OCI-LY7 (cell line): ENCODE data around the gene ACP4. TPM values are rescaled to one million over a fixed set of nuclear protein-coding genes. Genes with fewer than 3 reads are reported as not detected.

Experiments used
- BruUV-seq: library from RNA; stranded (reverse); fragments of 400-500 nt; replicated peaks from 2 replicates; lab custom pipeline; 2021; lab: Mats Ljungman, UMichigan
- CTCF ChIA-PET: fragments of 300-600 bp; sonication (Branson Sonifier 250); formaldehyde crosslinking; loops from one replicate; lab custom pipeline; 2022; ENCODE audit warnings: antibody characterized with exemption; ENCODE audit not compliant: unreplicated experiment; lab: Charles Lee
- POLR2A ChIA-PET: fragments of 300-600 bp; sonication (Branson Sonifier 250); formaldehyde crosslinking; loops from one replicate; lab custom pipeline; 2022; ENCODE audit warnings: antibody characterized with exemption; lab: Charles Lee
- DNase-seq: peaks from one replicate; pipeline ENCODE4 v3.0.0-alpha.2; 2015; ENCODE audit warnings: low spot score
- H2AFZ ChIP-seq: fragments of 200-600 bp; sonication (generic), shearing (Covaris generic); 2 replicates; pipeline ENCODE4 v1.6.1; 2014; ENCODE audit warnings: mild to moderate bottlenecking, antibody characterized with exemption, low read length, moderate library complexity
- H3K27ac ChIP-seq: fragments of 200-600 bp; sonication (generic); 2 replicates; pipeline ENCODE4 v1.5.1; 2014; ENCODE audit warnings: mixed run types, low read depth, mild to moderate bottlenecking, moderate library complexity, low read length, inconsistent platforms; ENCODE audit not compliant: poor library complexity, severe bottlenecking
- H3K36me3 ChIP-seq: fragments of 200-600 bp; sonication (generic); 2 replicates; pipeline ENCODE4 v1.6.1; 2014; ENCODE audit warnings: mild to moderate bottlenecking, antibody characterized with exemption, low read length, moderate library complexity, mixed read lengths; ENCODE audit not compliant: insufficient read depth
- H3K4me1 ChIP-seq: fragments of 200-600 bp; sonication (generic); 2 replicates; pipeline ENCODE4 v1.5.1; 2014; ENCODE audit warnings: mild to moderate bottlenecking, low read length; ENCODE audit not compliant: insufficient read depth, poor library complexity, severe bottlenecking
- H3K4me2 ChIP-seq: fragments of 200-600 bp; sonication (generic); 2 replicates; pipeline ENCODE4 v1.6.1; 2014; ENCODE audit warnings: mild to moderate bottlenecking, low read length
- H3K4me3 ChIP-seq: fragments of 200-600 bp; sonication (generic); 2 replicates; pipeline ENCODE4 v1.5.1; 2014; ENCODE audit warnings: mild to moderate bottlenecking, low read depth, low read length; ENCODE audit not compliant: poor library complexity, severe bottlenecking
- H3K79me2 ChIP-seq: fragments of 200-600 bp; sonication (generic); 2 replicates; pipeline ENCODE4 v1.6.1; 2016; ENCODE audit warnings: low read depth, mild to moderate bottlenecking, low read length, moderate library complexity, mixed read lengths; ENCODE audit not compliant: insufficient read depth
- H3K9me2 ChIP-seq: fragments of 200-600 bp; sonication (generic); 2 replicates; pipeline ENCODE4 v1.6.1; 2016; ENCODE audit warnings: mild to moderate bottlenecking, low read length, mixed read lengths; ENCODE audit not compliant: insufficient read depth
- H3K9me3 ChIP-seq: fragments of 200-600 bp; sonication (generic); 2 replicates; pipeline ENCODE4 v1.6.1; 2014; ENCODE audit warnings: mild to moderate bottlenecking, mixed run types, low read length, mixed read lengths
- H4K20me1 ChIP-seq: fragments of 200-600 bp; sonication (generic); 2 replicates; pipeline ENCODE4 v1.6.1; 2014; ENCODE audit warnings: mild to moderate bottlenecking, antibody characterized with exemption, low read length, moderate library complexity, mixed read lengths; ENCODE audit not compliant: insufficient read depth
- CTCF ChIP-seq: fragments of 200-600 bp; sonication (generic); conservative IDR thresholded peaks from 2 replicates; pipeline ENCODE4 v1.5.1; 2014; ENCODE audit warnings: mild to moderate bottlenecking, antibody characterized with exemption, low read length, moderate library complexity, mixed read lengths
- EZH2phosphoT487 ChIP-seq: fragments of 200-600 bp; sonication (generic); IDR thresholded peaks from 2 replicates; pipeline ENCODE4 v1.6.1; 2018; ENCODE audit warnings: low read depth, borderline replicate concordance, mild to moderate bottlenecking, mixed run types, antibody characterized with exemption, low read length, moderate library complexity, mixed read lengths
- intact Hi-C: fragments of 100-400 bp; cut with micrococcal nuclease; formaldehyde crosslinking; loops from one replicate; pipeline ENCODE4 v1.10.0; 2022; ENCODE audit not compliant: unreplicated experiment
- total RNA-seq, 2 experiments: library from RNA; depleted of rRNA in 1 of 2; stranded (reverse); fragments of >200 nt in 1 of 2; shearing (Covaris generic) in 1 of 2; gene quantifications; 2 replicates each; pipeline ENCODE4 v1.2.3, GENCODE V29; 2014 to 2022

Gene ACP4
- total RNA-seq, 2 experiments from 2014 or later = not detected

GRCh38 chr19:50799547-50799851, 9.3 kb downstream of the ACP4 start:
- Histone ChIP-seq H3K4me2 (no peak overlapping the region), H3K9me2 (no peaks in the 10 kb centered on the region), H3K27ac (no peak overlapping the region), H3K4me1 (peaks cover 20% of the 10 kb centered on the region), H2AFZ (no peak overlapping the region), H3K36me3 (peaks cover 88% of the 10 kb centered on the region), H3K79me2 (peaks cover 45% of the 10 kb centered on the region), H3K4me3 (no peak overlapping the region), H4K20me1 (peaks cover 43% of the 10 kb centered on the region), H3K9me3 (no peaks in the 10 kb centered on the region)
- intact Hi-C loops = no loop called here
- BruUV-seq = no TSS peak
- TF ChIP-seq CTCF (no peak), EZH2phosphoT487 (no peak)
- DNase-seq = no peak
- POLR2A ChIA-PET = no interaction called here
- CTCF ChIA-PET = no interaction called here

- Histone ChIP-seq H3K79me2 (peaks cover 45% of the 10 kb centered on the region), H3K36me3 (peaks cover 76% of the 10 kb centered on the region), H4K20me1 (peaks cover 43% of the 10 kb centered on the region), H3K4me1 (peaks cover 22% of the 10 kb centered on the region), H3K9me3 (no peaks in the 10 kb centered on the region), H3K4me3 (no peak overlapping the region), H3K4me2 (peak overlapping the region; percentile 31; the same call in 1 of the 2 replicates), H3K27ac (no peak overlapping the region), H3K9me2 (no peaks in the 10 kb centered on the region), H2AFZ (no peak overlapping the region)
- POLR2A ChIA-PET = no interaction called here
- intact Hi-C loops = loop anchor here (10.0 kb wide), 1 partner anchor 456 kb away; no protein-coding TSS in a partner anchor
- no peak for TF ChIP-seq EZH2phosphoT487
- TF ChIP-seq CTCF = no peak
- no peak for DNase-seq
- CTCF ChIA-PET = no interaction called here
- BruUV-seq = TSS peak; percentile 41
Measured at GRCh38 chr19:50801107-50801506, 10.9 kb downstream of the ACP4 start.

- CTCF ChIA-PET = no interaction called here
- H3K27ac ChIP-seq = peak overlapping the region; percentile 73
- H3K79me2 ChIP-seq = peaks cover 45% of the 10 kb centered on the region
- BruUV-seq = TSS peak; percentile 86
- no peak for TF ChIP-seq EZH2phosphoT487
- no peak for TF ChIP-seq CTCF
- peak overlapping the region; percentile 91 for H3K4me2 ChIP-seq
- peak overlapping the region; percentile 99 for H3K4me3 ChIP-seq
- POLR2A ChIA-PET = interaction anchor here (0.6 kb wide), 1 partner anchor 248 kb away, joined by 3 read pairs; no protein-coding TSS in a partner anchor
- intact Hi-C loops = loop anchor here (2.0 to 10.0 kb wide), 2 partner anchors 15 to 459 kb away; no protein-coding TSS in a partner anchor
- no peak overlapping the region for H2AFZ ChIP-seq
- no peaks in the 10 kb centered on the region for H3K9me2 ChIP-seq
- peak; percentile 67 for DNase-seq
- H4K20me1 ChIP-seq = peaks cover 28% of the 10 kb centered on the region
- H3K4me1 ChIP-seq = peaks cover 22% of the 10 kb centered on the region
- no peaks in the 10 kb centered on the region for H3K9me3 ChIP-seq
- peaks cover 49% of the 10 kb centered on the region for H3K36me3 ChIP-seq
Measured at GRCh38 chr19:50803633-50804419, 13.6 kb downstream of the ACP4 start.
